ENCODE measurements around the gene GPR137.
A peak's percentile ranks its signal among the peaks of the same experiment; 100 is the strongest.

Gene GPR137

DNA sequence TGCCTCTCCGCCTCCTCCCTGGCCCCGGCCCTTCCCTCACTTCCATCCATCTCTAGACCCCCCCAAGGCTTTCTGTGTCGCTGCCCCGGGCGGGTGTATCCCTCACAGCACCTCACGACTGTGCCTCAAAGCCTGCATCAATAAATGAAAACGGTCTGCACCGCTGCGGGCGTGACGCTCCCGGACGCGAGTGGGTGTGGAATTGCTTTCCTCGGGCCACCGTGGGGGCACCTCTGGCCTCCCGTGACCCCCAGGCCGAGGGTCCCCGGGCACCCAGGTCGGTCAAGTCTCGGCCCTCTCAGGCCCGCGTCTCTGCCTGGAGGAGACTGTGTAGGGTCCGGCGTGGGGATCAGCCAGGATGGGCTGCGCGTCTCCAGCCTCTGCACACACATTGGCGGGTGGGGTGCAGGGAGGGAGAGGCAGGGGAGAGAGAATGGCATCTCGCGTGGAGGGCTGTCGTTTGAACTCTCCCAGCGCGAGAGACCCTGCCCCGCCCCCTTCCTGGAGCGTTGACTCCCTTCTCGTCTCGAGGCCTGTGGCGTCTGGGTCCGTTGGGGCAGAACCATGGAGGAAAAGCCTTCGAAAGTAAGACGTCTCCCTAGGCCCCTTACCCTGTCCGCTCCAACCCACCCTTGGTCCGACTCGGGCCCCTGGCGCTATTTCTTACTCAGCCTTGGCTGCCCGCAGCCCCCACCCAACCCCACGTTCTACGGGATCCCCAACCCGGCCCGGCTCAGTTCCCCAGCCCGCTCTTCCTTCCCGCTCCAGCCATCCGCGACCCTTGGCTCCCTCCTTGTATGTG lies 14.4 kb downstream of the GPR137 start, which contains the start of gene CATSPERZ:
Gene CATSPERZ (plus strand): TSS at position 512 of the 802 bp plus-strand sequence. CDS start 53 bp downstream, at position 565.
- peak within 1 kb of the TSS; percentile 36 for H3K4me3 ChIP-seq (ENCODE audit: low read depth, low read length)
- DNase-seq (ENCODE audit: low read depth): no peak
- TF ChIP-seq, protein P1, sequence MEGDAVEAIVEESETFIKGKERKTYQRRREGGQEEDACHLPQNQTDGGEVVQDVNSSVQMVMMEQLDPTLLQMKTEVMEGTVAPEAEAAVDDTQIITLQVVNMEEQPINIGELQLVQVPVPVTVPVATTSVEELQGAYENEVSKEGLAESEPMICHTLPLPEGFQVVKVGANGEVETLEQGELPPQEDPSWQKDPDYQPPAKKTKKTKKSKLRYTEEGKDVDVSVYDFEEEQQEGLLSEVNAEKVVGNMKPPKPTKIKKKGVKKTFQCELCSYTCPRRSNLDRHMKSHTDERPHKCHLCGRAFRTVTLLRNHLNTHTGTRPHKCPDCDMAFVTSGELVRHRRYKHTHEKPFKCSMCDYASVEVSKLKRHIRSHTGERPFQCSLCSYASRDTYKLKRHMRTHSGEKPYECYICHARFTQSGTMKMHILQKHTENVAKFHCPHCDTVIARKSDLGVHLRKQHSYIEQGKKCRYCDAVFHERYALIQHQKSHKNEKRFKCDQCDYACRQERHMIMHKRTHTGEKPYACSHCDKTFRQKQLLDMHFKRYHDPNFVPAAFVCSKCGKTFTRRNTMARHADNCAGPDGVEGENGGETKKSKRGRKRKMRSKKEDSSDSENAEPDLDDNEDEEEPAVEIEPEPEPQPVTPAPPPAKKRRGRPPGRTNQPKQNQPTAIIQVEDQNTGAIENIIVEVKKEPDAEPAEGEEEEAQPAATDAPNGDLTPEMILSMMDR (conservative IDR thresholded peaks at IDR 0.05; ENCODE audit: low read depth, low read length): no peak

DNA sequence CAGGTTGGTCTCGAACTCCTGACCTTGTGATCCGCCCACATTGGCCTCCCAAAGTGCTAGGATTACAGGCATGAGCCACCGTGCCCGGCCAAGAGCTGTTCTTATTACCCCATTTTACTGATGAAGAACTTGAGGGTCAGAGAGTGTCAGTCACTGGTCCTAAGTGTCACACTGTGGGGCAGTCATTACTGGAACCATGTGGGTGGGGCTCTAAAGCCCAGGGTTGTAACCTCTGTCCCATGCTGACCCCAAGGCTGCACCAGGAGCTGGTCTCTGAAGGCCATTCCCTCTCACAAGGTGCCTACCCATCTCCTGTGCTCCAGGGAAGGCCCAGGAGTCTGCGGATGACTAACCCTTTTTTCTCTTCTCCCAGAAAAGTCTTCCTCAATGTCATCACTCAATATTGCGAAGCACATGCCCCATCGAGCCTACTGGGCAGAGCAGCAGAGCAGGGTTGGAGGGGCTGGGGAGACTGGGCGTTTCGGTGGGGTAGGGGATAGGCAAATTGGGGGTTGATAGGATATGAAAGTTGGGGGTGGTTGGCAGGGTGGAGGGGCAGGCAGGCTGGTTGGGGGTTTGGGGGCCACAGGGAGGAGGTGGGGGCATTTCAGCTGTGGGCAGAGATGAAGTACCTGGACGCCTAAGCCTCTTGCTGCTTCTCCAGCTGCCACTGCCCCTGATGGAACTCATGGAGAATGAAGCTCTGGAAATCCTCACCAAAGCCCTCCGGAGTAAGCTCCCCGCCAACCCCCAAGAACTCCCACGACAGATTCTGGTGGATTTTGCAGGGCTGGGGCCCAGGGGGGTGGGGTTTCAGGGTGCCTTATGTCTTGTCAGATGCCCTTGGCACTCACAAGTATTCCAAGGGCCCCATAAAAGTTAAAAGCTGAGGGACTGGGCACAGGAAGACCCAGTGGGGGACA lies 17.7 kb downstream of the GPR137 start:
- no peak for DNase-seq (ENCODE audit: low read depth)
- TF ChIP-seq, protein P1 (conservative IDR thresholded peaks at IDR 0.05; ENCODE audit: low read depth, low read length): no peak
- no peak overlapping the region for H3K4me3 ChIP-seq (ENCODE audit: low read depth, low read length)

GRCh38 chr11:64304032-64304315 lies 18.3 kb downstream of the GPR137 start:
- TF ChIP-seq, protein P1 (conservative IDR thresholded peaks at IDR 0.05; ENCODE audit: low read depth, low read length): no peak
- peak overlapping the region; percentile 66 for H3K4me3 ChIP-seq (ENCODE audit: low read depth, low read length)
- DNase-seq (ENCODE audit: low read depth): no peak

- H3K4me3 ChIP-seq (ENCODE audit: low read depth, low read length): peak overlapping the region; percentile 66
- TF ChIP-seq, protein P1 (conservative IDR thresholded peaks at IDR 0.05; ENCODE audit: low read depth, low read length): peak; percentile 88
- peak; percentile 92 for DNase-seq (ENCODE audit: low read depth)
These were observed 18.8 kb downstream of the GPR137 start for GRCh38 chr11:64304316-64305072.

DNA sequence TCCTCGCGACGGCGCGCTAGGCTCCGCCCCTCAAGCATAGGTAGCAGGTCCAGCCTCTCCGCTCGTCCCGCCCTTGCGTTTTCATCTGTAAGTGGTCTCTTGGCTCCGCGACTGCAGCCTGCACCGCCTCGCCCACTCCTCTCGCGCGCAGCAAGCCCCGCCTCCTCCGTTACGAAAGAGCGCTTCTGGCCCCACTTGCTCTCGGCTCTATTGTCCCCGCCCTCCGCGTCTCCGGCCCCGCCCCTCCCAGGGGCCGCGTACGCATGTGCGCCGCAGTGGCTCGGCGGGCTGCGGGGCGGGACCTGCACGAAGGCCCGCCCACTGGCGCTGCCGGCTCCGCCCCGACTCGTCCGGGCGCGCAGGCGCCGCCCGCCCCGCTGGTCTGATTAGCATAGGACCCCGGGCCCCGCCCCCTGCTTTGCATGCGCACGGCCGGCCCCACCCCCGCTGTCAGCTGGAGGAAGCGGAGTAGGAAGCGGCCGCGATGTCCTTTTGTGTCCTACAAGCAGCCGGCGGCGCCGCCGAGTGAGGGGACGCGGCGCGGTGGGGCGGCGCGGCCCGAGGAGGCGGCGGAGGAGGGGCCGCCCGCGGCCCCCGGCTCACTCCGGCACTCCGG lies 19.5 kb downstream of the GPR137 start, which contains the start of gene ESRRA:
Gene ESRRA (plus strand): TSS at position 450 of the 616 bp plus-strand sequence. CDS start 1,656 bp downstream, outside the sequence.
- peak; percentile 98 for DNase-seq (ENCODE audit: low read depth)
- TF ChIP-seq, protein P1 (conservative IDR thresholded peaks at IDR 0.05; ENCODE audit: low read depth, low read length): no peak
- peak within 1 kb of the TSS; percentile 74 for H3K4me3 ChIP-seq (ENCODE audit: low read depth, low read length)
